ENCODE results near the gene C3orf85.

Gene C3orf85

GRCh38 chr3:109112946-109113760, 23.4 kb upstream of the C3orf85 start:
- TF ChIP-seq CTCF (conservative IDR thresholded peaks at IDR 0.05; ENCODE audit: control insufficient read depth, insufficient read depth, low read depth, low read length) = no peak
- no peak for DNase-seq (ENCODE audit: low read depth)

GRCh38 chr3:109114746-109115145, 21.8 kb upstream of the C3orf85 start:
- TF ChIP-seq CTCF (conservative IDR thresholded peaks at IDR 0.05; ENCODE audit: control insufficient read depth, insufficient read depth, low read depth, low read length) = no peak
- no peak for DNase-seq (ENCODE audit: low read depth)
- no peak overlapping the region for H3K4me3 ChIP-seq (ENCODE audit: control insufficient read depth, low read depth, low read length)

More at GRCh38 chr3:109112946-109113760, 23.4 kb upstream of the C3orf85 start:
- H3K4me3 ChIP-seq (ENCODE audit: control insufficient read depth, low read depth, low read length) = no peak overlapping the region

GRCh38 chr3:109115451-109115850, 21.1 kb upstream of the C3orf85 start:
- no peak for TF ChIP-seq CTCF (conservative IDR thresholded peaks at IDR 0.05; ENCODE audit: control insufficient read depth, insufficient read depth, low read depth, low read length)
- DNase-seq (ENCODE audit: low read depth) = no peak
- H3K4me3 ChIP-seq (ENCODE audit: control insufficient read depth, low read depth, low read length) = no peak overlapping the region

- no peak for TF ChIP-seq CTCF (conservative IDR thresholded peaks at IDR 0.05; ENCODE audit: control insufficient read depth, insufficient read depth, low read depth, low read length)
- no peak overlapping the region for H3K4me3 ChIP-seq (ENCODE audit: control insufficient read depth, low read depth, low read length)
- DNase-seq (ENCODE audit: low read depth) = no peak
Observed at GRCh38 chr3:109116031-109116430, 20.5 kb upstream of the C3orf85 start.

GRCh38 chr3:109117939-109118338, 18.6 kb upstream of the C3orf85 start, which contains the start of gene MORC1:
Gene MORC1 (minus strand): TSS chr3:109118134. CDS start chr3:109118059, 75 bp downstream.
- H3K4me3 ChIP-seq (ENCODE audit: control insufficient read depth, low read depth, low read length) = no peak within 1 kb of the TSS
- no peak for TF ChIP-seq CTCF (conservative IDR thresholded peaks at IDR 0.05; ENCODE audit: control insufficient read depth, insufficient read depth, low read depth, low read length)
- no peak for DNase-seq (ENCODE audit: low read depth)

- no peak overlapping the region for H3K4me3 ChIP-seq (ENCODE audit: control insufficient read depth, low read depth, low read length)
- no peak for TF ChIP-seq CTCF (conservative IDR thresholded peaks at IDR 0.05; ENCODE audit: control insufficient read depth, insufficient read depth, low read depth, low read length)
- no peak for DNase-seq (ENCODE audit: low read depth)
Observed at GRCh38 chr3:109118584-109118983, 17.9 kb upstream of the C3orf85 start.

Data from fibroblast of mammary gland (primary cell).